SK-N-SH (cell line): ENCODE data around the gene OGFOD1. TPM values are rescaled to one million over a fixed set of nuclear protein-coding genes. Genes with fewer than 3 reads are reported as not detected.

Source experiments
- CTCF ChIA-PET: fragments of 300-600, 350-600 bp; formaldehyde crosslinking; extraction: SDS; loops from one replicate; lab custom pipeline; 2021; lab: Yijun Ruan, JAX
- POLR2A ChIA-PET: fragments of 350-600 bp; sonication (Branson Sonifier 250); formaldehyde crosslinking; extraction: SDS; loops from one replicate; lab custom pipeline; 2020; ENCODE audit warnings: antibody characterized with exemption, inconsistent platforms; lab: Yijun Ruan, JAX
- DNase-seq: peaks from one replicate; pipeline ENCODE4 v3.0.0; 2012
- H2AFZ ChIP-seq: fragments of 200-600 bp; sonication (generic); 2 replicates; pipeline ENCODE4 v1.8.1; 2016; ENCODE audit warnings: antibody characterized with exemption, mild to moderate bottlenecking, low read depth
- H3F3A ChIP-seq: fragments of 200-600 bp; sonication (generic); replicated peaks from 2 replicates; pipeline ENCODE3; 2016; ENCODE audit warnings: antibody characterized with exemption, mild to moderate bottlenecking; ENCODE audit not compliant: insufficient read depth
- H3K27ac ChIP-seq, 2 experiments: fragments of 200-500 bp in 1 of 2; fragments of 200-600 bp in 1 of 2; sonication (Bioruptor generic) in 1 of 2; sonication (generic), shearing (Covaris generic) in 1 of 2; 2 replicates each; pipeline versions ENCODE4 v1.5.1 to v1.6.1; 2014 to 2016; ENCODE audit warnings: low read depth in 2 of 2, inconsistent platforms in 1 of 2, low read length in 1 of 2, mild to moderate bottlenecking in 1 of 2, mixed read lengths in 1 of 2
- H3K27me3 ChIP-seq: fragments of 200-600 bp; sonication (generic), shearing (Covaris generic); 2 replicates; pipeline ENCODE4 v1.6.1; 2016; ENCODE audit warnings: mixed run types; ENCODE audit not compliant: insufficient read depth
- H3K36me3 ChIP-seq, 2 experiments: fragments of 200-500 bp in 1 of 2; fragments of 200-600 bp in 1 of 2; sonication (Bioruptor generic) in 1 of 2; sonication (generic) in 1 of 2; replicated peaks in 1 of 2; 2 replicates each; pipeline versions ENCODE3 to v1.5.1; 2014 to 2016; ENCODE audit warnings: low read length in 1 of 2, mild to moderate bottlenecking in 1 of 2; ENCODE audit not compliant: insufficient read depth in 2 of 2, control insufficient read depth in 1 of 2
- H3K4me1 ChIP-seq, 2 experiments: fragments of 200-500 bp in 1 of 2; fragments of 200-600 bp in 1 of 2; sonication (Bioruptor generic) in 1 of 2; sonication (generic), shearing (Covaris generic) in 1 of 2; 2 replicates each; pipeline versions ENCODE4 v1.5.1 to v1.6.1; 2014 to 2016; ENCODE audit warnings: low read depth in 1 of 2, low read length in 1 of 2, mixed run types in 1 of 2; ENCODE audit not compliant: insufficient read depth in 2 of 2, control insufficient read depth in 1 of 2
- H3K4me2 ChIP-seq: fragments of 200-600 bp; sonication (generic), shearing (Covaris generic); 2 replicates; pipeline ENCODE4 v1.6.1; 2017; ENCODE audit warnings: mixed run types
- H3K4me3 ChIP-seq, 2 experiments: fragments of 200-500 bp in 1 of 2; fragments of 200-600 bp in 1 of 2; sonication (Bioruptor generic) in 1 of 2; sonication (generic), shearing (Covaris generic) in 1 of 2; 2 replicates each; pipeline versions ENCODE4 v1.5.1 to v1.8.1; 2014 to 2016; ENCODE audit warnings: low read depth in 2 of 2, inconsistent platforms in 1 of 2, low read length in 1 of 2, mild to moderate bottlenecking in 1 of 2, mixed read lengths in 1 of 2, moderate library complexity in 1 of 2
- H3K79me2 ChIP-seq: fragments of 200-600 bp; sonication (generic); 2 replicates; pipeline ENCODE4 v1.8.1; 2017; ENCODE audit warnings: mild to moderate bottlenecking; ENCODE audit not compliant: insufficient read depth
- H3K9ac ChIP-seq: fragments of 200-600 bp; sonication (generic); 2 replicates; pipeline ENCODE4 v1.6.1; 2017; ENCODE audit warnings: mixed run types
- H3K9me2 ChIP-seq: fragments of 200-600 bp; sonication (generic); 2 replicates; pipeline ENCODE4 v1.6.1; 2017; ENCODE audit warnings: mixed run types
- H3K9me3 ChIP-seq: fragments of 200-600 bp; sonication (generic); 2 replicates; pipeline ENCODE4 v1.6.1; 2017; ENCODE audit warnings: mixed run types, mild to moderate bottlenecking, moderate library complexity
- H4K20me1 ChIP-seq: fragments of 200-600 bp; sonication (generic); 2 replicates; pipeline ENCODE4 v1.6.1; 2017; ENCODE audit warnings: mild to moderate bottlenecking, mixed run types; ENCODE audit not compliant: insufficient read depth
- CHD2 ChIP-seq: fragments of 150-350 bp; IDR thresholded peaks from 2 replicates; pipeline ENCODE4 v1.6.1; 2018; ENCODE audit warnings: low read length; ENCODE audit not compliant: partially characterized antibody
- ELF1 ChIP-seq: IDR thresholded peaks from 2 replicates; pipeline ENCODE4 v1.4.0; 2012
- GABPA ChIP-seq: IDR thresholded peaks from 2 replicates; pipeline ENCODE4 v1.4.0; 2012; ENCODE audit warnings: low read depth, mild to moderate bottlenecking
- JUND ChIP-seq: IDR thresholded peaks from 2 replicates; pipeline ENCODE4 v1.4.0; 2012
- RAD21 ChIP-seq: IDR thresholded peaks from 2 replicates; pipeline ENCODE4 v1.6.1; 2012; ENCODE audit warnings: mild to moderate bottlenecking, low read length
- RCOR1 ChIP-seq: fragments of 150-350 bp; IDR thresholded peaks from 2 replicates; pipeline ENCODE4 v1.6.1; 2017; ENCODE audit warnings: antibody characterized with exemption, low read length
- TAF1 ChIP-seq: IDR thresholded peaks from 2 replicates; pipeline ENCODE4 v1.6.1; 2012; ENCODE audit warnings: low read depth, mild to moderate bottlenecking, low read length, moderate library complexity, borderline replicate concordance
- TCF12 ChIP-seq: IDR thresholded peaks from 2 replicates; pipeline ENCODE4 v1.4.0; 2012
- YY1 ChIP-seq: IDR thresholded peaks from 2 replicates; pipeline ENCODE4 v1.4.0; 2012; ENCODE audit warnings: low read depth, mild to moderate bottlenecking
- WGBS: methylation state at CpG from one replicate; pipeline ENCODE4 v1.1.6; 2017; ENCODE audit warnings: low lambda C conversion rate; 5-methylcytosine and 5-hydroxymethylcytosine counted together
- polyA plus RNA-seq, 3 experiments: library from polyadenylated mRNA; depleted of rRNA; stranded (reverse); fragments of >200 nt; gene quantifications; 2 replicates each; pipeline ENCODE4 v1.2.3, GENCODE V29; 2012
- TF ChIP-seq, protein P1 (sequence below): fragments of 200-600 bp; sonication (generic); IDR thresholded peaks from 2 replicates; pipeline ENCODE4 v1.6.1; 2017; ENCODE audit warnings: antibody characterized with exemption, mild to moderate bottlenecking, moderate library complexity
- TF ChIP-seq, protein P2 (sequence below): IDR thresholded peaks from 2 replicates; pipeline ENCODE4 v1.4.0; 2012; ENCODE audit warnings: low read depth, borderline replicate concordance
- TF ChIP-seq, protein P3 (sequence below): fragments of 150-350 bp; IDR thresholded peaks from 2 replicates; pipeline ENCODE4 v1.6.1; 2017; ENCODE audit warnings: antibody characterized with exemption, low read length, low read depth, borderline replicate concordance
- TF ChIP-seq, protein P4 (sequence below): IDR thresholded peaks from 2 replicates; pipeline ENCODE4 v1.6.1; 2012; ENCODE audit warnings: mild to moderate bottlenecking, low read depth, low read length, moderate library complexity

Gene OGFOD1
- polyA plus RNA-seq, 1 of the 3 experiments (the other 2 are of a cell fraction): 35.6 TPM

DNA sequence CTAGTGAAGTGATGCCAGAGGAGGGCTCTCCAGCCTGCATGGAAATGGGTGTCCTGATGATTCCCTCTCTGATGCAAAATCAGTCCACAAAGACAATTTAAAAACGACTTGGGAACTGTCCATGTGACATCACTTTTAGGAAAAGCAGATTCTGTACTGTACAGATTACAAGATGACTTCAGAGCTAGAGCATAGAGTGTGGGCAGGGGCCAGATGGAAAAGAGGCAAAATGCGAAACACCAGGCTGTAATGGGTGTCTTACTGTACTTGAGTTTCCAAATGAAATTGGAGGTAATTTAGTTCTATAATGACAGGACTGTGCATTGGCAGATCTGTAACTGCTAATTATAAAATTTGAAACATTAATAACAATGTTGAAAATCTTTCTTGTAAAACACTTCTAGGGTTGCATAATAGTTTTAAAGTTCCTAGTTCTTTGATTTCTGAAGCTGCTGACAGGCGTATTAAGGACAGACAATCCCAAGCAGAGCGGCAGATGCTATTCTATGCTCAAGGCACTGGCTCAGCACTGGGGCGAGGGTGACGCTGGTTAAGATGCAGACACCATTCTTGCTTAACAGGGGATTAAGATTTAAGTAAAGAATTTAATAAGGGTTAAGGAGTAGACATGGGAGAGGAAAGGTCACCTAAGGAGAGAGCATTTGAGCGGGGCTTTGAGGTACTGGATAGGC, 29.6 kb downstream of the OGFOD1 start:
- CTCF ChIA-PET: interaction anchor here (1.1 kb wide), 1 partner anchor 120 kb away, joined by 3 read pairs; no protein-coding TSS in a partner anchor
- no peak overlapping the region for H2AFZ ChIP-seq
- DNase-seq: no peak

DNA sequence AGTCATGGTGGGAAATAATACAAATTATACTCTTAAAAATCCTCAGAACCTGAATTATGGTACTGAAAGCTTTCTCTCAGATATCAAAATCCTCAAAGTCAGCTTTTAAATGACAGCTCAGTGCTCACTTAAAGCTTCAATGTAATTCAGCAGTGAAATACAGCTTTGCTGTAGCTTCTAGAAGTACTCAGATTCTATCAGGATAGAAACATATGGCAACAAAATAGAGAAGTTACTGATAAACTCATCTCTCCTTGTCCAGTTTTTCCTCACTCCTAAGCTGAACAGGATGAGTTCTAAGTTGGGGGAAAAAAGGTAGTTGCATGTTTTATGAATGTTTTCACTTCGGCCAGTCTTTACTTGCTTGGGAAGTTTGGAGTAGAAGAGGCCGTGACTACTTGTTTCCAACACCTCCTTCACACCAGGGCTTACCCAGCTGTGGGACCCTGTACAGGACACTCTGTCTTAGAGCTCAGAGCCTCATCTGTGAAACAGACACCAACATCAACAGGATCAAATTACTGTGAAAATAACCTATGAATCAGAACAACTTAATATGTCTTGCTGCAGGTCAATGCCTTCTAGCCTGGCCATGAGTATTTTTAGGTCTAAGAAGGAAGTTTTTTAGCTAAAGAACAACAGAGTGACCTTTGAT, 30.2 kb downstream of the OGFOD1 start:
- TF ChIP-seq RAD21 (no peak), YY1 (no peak), GABPA (no peak), RCOR1 (no peak), JUND (no peak), CHD2 (no peak), TCF12 (no peak), ELF1 (no peak), TAF1 (no peak)
- TF ChIP-seq, protein P1, sequence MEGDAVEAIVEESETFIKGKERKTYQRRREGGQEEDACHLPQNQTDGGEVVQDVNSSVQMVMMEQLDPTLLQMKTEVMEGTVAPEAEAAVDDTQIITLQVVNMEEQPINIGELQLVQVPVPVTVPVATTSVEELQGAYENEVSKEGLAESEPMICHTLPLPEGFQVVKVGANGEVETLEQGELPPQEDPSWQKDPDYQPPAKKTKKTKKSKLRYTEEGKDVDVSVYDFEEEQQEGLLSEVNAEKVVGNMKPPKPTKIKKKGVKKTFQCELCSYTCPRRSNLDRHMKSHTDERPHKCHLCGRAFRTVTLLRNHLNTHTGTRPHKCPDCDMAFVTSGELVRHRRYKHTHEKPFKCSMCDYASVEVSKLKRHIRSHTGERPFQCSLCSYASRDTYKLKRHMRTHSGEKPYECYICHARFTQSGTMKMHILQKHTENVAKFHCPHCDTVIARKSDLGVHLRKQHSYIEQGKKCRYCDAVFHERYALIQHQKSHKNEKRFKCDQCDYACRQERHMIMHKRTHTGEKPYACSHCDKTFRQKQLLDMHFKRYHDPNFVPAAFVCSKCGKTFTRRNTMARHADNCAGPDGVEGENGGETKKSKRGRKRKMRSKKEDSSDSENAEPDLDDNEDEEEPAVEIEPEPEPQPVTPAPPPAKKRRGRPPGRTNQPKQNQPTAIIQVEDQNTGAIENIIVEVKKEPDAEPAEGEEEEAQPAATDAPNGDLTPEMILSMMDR: no peak
- TF ChIP-seq, protein P2, sequence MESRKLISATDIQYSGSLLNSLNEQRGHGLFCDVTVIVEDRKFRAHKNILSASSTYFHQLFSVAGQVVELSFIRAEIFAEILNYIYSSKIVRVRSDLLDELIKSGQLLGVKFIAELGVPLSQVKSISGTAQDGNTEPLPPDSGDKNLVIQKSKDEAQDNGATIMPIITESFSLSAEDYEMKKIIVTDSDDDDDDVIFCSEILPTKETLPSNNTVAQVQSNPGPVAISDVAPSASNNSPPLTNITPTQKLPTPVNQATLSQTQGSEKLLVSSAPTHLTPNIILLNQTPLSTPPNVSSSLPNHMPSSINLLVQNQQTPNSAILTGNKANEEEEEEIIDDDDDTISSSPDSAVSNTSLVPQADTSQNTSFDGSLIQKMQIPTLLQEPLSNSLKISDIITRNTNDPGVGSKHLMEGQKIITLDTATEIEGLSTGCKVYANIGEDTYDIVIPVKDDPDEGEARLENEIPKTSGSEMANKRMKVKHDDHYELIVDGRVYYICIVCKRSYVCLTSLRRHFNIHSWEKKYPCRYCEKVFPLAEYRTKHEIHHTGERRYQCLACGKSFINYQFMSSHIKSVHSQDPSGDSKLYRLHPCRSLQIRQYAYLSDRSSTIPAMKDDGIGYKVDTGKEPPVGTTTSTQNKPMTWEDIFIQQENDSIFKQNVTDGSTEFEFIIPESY: no peak
- TF ChIP-seq, protein P3, sequence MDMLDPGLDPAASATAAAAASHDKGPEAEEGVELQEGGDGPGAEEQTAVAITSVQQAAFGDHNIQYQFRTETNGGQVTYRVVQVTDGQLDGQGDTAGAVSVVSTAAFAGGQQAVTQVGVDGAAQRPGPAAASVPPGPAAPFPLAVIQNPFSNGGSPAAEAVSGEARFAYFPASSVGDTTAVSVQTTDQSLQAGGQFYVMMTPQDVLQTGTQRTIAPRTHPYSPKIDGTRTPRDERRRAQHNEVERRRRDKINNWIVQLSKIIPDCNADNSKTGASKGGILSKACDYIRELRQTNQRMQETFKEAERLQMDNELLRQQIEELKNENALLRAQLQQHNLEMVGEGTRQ: no peak
- TF ChIP-seq, protein P4, sequence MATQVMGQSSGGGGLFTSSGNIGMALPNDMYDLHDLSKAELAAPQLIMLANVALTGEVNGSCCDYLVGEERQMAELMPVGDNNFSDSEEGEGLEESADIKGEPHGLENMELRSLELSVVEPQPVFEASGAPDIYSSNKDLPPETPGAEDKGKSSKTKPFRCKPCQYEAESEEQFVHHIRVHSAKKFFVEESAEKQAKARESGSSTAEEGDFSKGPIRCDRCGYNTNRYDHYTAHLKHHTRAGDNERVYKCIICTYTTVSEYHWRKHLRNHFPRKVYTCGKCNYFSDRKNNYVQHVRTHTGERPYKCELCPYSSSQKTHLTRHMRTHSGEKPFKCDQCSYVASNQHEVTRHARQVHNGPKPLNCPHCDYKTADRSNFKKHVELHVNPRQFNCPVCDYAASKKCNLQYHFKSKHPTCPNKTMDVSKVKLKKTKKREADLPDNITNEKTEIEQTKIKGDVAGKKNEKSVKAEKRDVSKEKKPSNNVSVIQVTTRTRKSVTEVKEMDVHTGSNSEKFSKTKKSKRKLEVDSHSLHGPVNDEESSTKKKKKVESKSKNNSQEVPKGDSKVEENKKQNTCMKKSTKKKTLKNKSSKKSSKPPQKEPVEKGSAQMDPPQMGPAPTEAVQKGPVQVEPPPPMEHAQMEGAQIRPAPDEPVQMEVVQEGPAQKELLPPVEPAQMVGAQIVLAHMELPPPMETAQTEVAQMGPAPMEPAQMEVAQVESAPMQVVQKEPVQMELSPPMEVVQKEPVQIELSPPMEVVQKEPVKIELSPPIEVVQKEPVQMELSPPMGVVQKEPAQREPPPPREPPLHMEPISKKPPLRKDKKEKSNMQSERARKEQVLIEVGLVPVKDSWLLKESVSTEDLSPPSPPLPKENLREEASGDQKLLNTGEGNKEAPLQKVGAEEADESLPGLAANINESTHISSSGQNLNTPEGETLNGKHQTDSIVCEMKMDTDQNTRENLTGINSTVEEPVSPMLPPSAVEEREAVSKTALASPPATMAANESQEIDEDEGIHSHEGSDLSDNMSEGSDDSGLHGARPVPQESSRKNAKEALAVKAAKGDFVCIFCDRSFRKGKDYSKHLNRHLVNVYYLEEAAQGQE: no peak
- TF ChIP-seq, all 33 proteins: peak for 0
- H3K27ac ChIP-seq: no peak overlapping the region
- peaks cover 0 to 11% of the 10 kb centered on the region in 2 experiments; a peak in 1 of 4 replicates for H3K4me1 ChIP-seq
- ChIA-PET POLR2A (no interaction called here), CTCF (interaction anchor here (1.1 kb wide), 1 partner anchor 119 kb away, joined by 3 read pairs; no protein-coding TSS in a partner anchor)
- H2AFZ ChIP-seq: no peak overlapping the region
- no peaks in the 10 kb centered on the region for H3K9me3 ChIP-seq
- H3K79me2 ChIP-seq: 0 out of 2 replicates have a peak, but pooled peaks cover 9% of the 10 kb centered on the region
- H3K9me2 ChIP-seq: no peaks in the 10 kb centered on the region
- H3K4me2 ChIP-seq: no peak overlapping the region
- H3K36me3 ChIP-seq: peaks cover 62 to 68% of the 10 kb centered on the region in 2 experiments
- no peak overlapping the region for H3K4me3 ChIP-seq
- DNase-seq: no peak
- H4K20me1 ChIP-seq: no peaks in the 10 kb centered on the region
- no peaks in the 10 kb centered on the region for H3K27me3 ChIP-seq
- 95% methylated on average over 2 of the region's 2 CpGs for WGBS
- H3K9ac ChIP-seq: no peak overlapping the region
- peaks cover 22% of the 10 kb centered on the region for H3F3A ChIP-seq

More for the DNA sequence above, 29.6 kb downstream of the OGFOD1 start:
- WGBS: 86% methylated on average over 7 of the region's 7 CpGs
- Histone ChIP-seq H3K4me2 (no peak overlapping the region), H3K36me3 (peaks cover 62 to 72% of the 10 kb centered on the region in 2 experiments), H3K9me2 (no peaks in the 10 kb centered on the region), H3K9ac (no peak overlapping the region), H3K9me3 (no peaks in the 10 kb centered on the region), H3F3A (peaks cover 28% of the 10 kb centered on the region), H4K20me1 (no peaks in the 10 kb centered on the region), H3K27ac (no peak overlapping the region; a peak in 1 of 4 replicates), H3K27me3 (no peaks in the 10 kb centered on the region), H3K4me3 (no peak overlapping the region), H3K79me2 (0 out of 2 replicates have a peak, but pooled peaks cover 9% of the 10 kb centered on the region), H3K4me1 (peaks cover 0 to 17% of the 10 kb centered on the region in 2 experiments; a peak in 1 of 4 replicates)
- POLR2A ChIA-PET: no interaction called here
- no peak for TF ChIP-seq CHD2
- no peak for TF ChIP-seq GABPA
